ENCODE measurements around the gene GPATCH2.
"Not testable (repeated sequence)": the region's sequence is repeated elsewhere in the genome, so short reads cannot be mapped to it uniquely, and the experiment has no call there.

Gene GPATCH2

DNA sequence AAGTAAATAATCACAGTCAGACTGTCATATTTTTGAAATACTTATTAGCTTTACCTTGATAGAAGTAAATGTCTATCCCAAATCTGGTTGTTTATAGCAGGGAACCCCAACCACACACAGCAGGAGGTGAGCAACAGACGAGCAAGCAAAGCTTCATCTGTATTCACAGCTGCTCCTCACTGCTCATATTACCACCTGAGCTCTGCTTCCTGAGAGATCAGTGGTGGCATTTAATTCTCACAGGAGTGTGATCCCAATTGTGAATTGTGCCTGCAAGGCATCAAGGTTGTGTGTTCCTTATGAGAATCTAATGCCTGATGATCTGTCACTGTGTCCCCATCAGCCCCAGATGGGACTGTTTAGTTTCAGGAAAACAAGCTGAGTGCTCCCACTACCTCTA lies 104.3 kb downstream of the GPATCH2 start:
- no peak overlapping the region for H3K4me3 ChIP-seq (ENCODE audit: low read depth, low read length)
- ChIA-PET POLR2A (no interaction called here), CTCF (no interaction called here)
- no peak for DNase-seq (ENCODE audit: low read depth, low spot score)
- TF ChIP-seq CTCF (IDR thresholded peaks at IDR 0.05; ENCODE audit: insufficient read depth, low read length, missing control alignments) = no peak

- H3K4me3 ChIP-seq (ENCODE audit: low read depth, low read length) = no peak overlapping the region
- ChIA-PET CTCF (no interaction called here), POLR2A (no interaction called here)
- no peak for TF ChIP-seq CTCF (IDR thresholded peaks at IDR 0.05; ENCODE audit: insufficient read depth, low read length, missing control alignments)
- no peak for DNase-seq (ENCODE audit: low read depth, low spot score)
These were observed 105.0 kb downstream of the GPATCH2 start for GRCh38 chr1:217525773-217526490.

GRCh38 chr1:217524787-217525520 lies 105.9 kb downstream of the GPATCH2 start:
- H3K4me3 ChIP-seq (ENCODE audit: low read depth, low read length) = no peak overlapping the region

GRCh38 chr1:217523921-217524320 lies 107.0 kb downstream of the GPATCH2 start:
- DNase-seq (ENCODE audit: low read depth, low spot score); POLR2A ChIA-PET; CTCF ChIA-PET; H3K4me3 ChIP-seq (ENCODE audit: low read depth, low read length): not testable (repeated sequence)

More at GRCh38 chr1:217524787-217525520, 105.9 kb downstream of the GPATCH2 start:
- POLR2A ChIA-PET = no interaction called here
- CTCF ChIA-PET = no interaction called here
- DNase-seq (ENCODE audit: low read depth, low spot score) = no peak
- no peak for TF ChIP-seq CTCF (IDR thresholded peaks at IDR 0.05; ENCODE audit: insufficient read depth, low read length, missing control alignments)

DNA sequence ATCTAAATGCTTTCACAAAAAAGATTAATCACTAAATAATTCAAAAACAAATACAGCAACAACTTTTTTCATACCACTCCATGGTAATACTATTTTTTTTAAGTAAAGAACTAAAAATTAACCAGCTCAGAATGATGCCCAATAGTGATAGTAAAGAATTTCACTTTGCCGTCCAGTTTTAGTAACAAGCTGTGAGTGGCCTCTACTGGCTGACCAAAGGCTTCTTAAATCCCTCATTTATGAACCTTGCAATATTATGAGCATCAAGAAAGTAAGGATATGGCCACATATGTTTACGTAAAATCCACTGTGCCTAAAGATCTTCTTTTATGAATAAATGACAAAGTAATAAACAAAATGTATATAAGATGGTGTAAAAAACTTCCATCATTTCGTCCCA lies 108.6 kb downstream of the GPATCH2 start:
- POLR2A ChIA-PET = no interaction called here
- H3K4me3 ChIP-seq (ENCODE audit: low read depth, low read length) = no peak overlapping the region
- no peak for DNase-seq (ENCODE audit: low read depth, low spot score)
- CTCF ChIA-PET = no interaction called here
- TF ChIP-seq CTCF (IDR thresholded peaks at IDR 0.05; ENCODE audit: insufficient read depth, low read length, missing control alignments) = no peak

DNA sequence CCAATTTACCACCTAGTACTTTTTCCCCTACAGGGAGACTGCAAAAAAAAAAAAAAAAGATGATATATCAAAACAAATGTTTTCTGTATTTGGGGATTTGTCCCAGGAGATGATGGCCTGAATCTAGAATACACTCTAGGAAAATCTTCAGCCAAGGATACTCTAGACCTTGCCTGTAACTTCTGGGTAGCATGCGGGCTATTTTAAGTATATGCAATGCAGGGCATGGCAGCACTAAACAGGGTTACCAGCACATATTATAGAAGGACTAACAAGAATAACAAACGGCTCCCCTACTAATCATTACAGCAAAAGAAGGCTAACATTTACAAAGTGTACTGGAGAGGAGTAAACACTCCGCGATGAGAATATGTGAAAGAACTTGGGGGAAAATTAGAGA lies 109.6 kb downstream of the GPATCH2 start:
- no peak for DNase-seq (ENCODE audit: low read depth, low spot score)
- H3K4me3 ChIP-seq (ENCODE audit: low read depth, low read length) = no peak overlapping the region
- POLR2A ChIA-PET = no interaction called here
- TF ChIP-seq CTCF (IDR thresholded peaks at IDR 0.05; ENCODE audit: insufficient read depth, low read length, missing control alignments) = no peak
- CTCF ChIA-PET = no interaction called here

GRCh38 chr1:217506878-217507277 lies 124.0 kb downstream of the GPATCH2 start:
- no peak overlapping the region for H3K4me3 ChIP-seq (ENCODE audit: low read depth, low read length)
- ChIA-PET CTCF (no interaction called here), POLR2A (no interaction called here)
- DNase-seq (ENCODE audit: low read depth, low spot score) = no peak
- TF ChIP-seq CTCF (IDR thresholded peaks at IDR 0.05; ENCODE audit: insufficient read depth, low read length, missing control alignments) = no peak

Data from AG04449 (cell line).